GM19351 (cell line): ENCODE measurements around the gene ANKMY1.

Experiments
- ATAC-seq: cut with Tn5 transposase; IDR thresholded peaks from one replicate; pipeline ENCODE4 v1.9.1; 2021; ENCODE audit warnings: mild to moderate bottlenecking, moderate library complexity; ENCODE audit not compliant: unreplicated experiment

Gene ANKMY1

GRCh38 chr2:240557808-240558207, at the start of gene ANKMY1:
ANKMY1 (minus strand) TSS chr2:240557988; CDS start chr2:240557335, 653 bp downstream.
- ATAC-seq: no peak

- no peak for ATAC-seq
These were observed 48.3 kb upstream of the ANKMY1 start for GRCh38 chr2:240605867-240606743.

GRCh38 chr2:240604939-240605716, 47.3 kb upstream of the ANKMY1 start:
- ATAC-seq: no peak

GRCh38 chr2:240604291-240604938, 46.6 kb upstream of the ANKMY1 start:
- no peak for ATAC-seq

GRCh38 chr2:240603846-240604245, 46.1 kb upstream of the ANKMY1 start:
- no peak for ATAC-seq

- ATAC-seq: no peak
These were observed 45.5 kb upstream of the ANKMY1 start for GRCh38 chr2:240603081-240603835.

- ATAC-seq: no peak
These were observed 44.7 kb upstream of the ANKMY1 start for GRCh38 chr2:240602266-240603050.

GRCh38 chr2:240601831-240602160, 44.0 kb upstream of the ANKMY1 start:
- no peak for ATAC-seq

- ATAC-seq: no peak
These were observed 43.5 kb upstream of the ANKMY1 start for GRCh38 chr2:240601061-240601830.

GRCh38 chr2:240600451-240600961, 42.7 kb upstream of the ANKMY1 start:
- no peak for ATAC-seq

- ATAC-seq: no peak
These were observed 41.4 kb upstream of the ANKMY1 start for GRCh38 chr2:240599141-240599583.

GRCh38 chr2:240598311-240598911, 40.6 kb upstream of the ANKMY1 start:
- no peak for ATAC-seq

GRCh38 chr2:240597419-240598181, 39.8 kb upstream of the ANKMY1 start:
- ATAC-seq: no peak

- no peak for ATAC-seq
These were observed 39.2 kb upstream of the ANKMY1 start for GRCh38 chr2:240597054-240597418.

- ATAC-seq: no peak
These were observed 38.7 kb upstream of the ANKMY1 start for GRCh38 chr2:240596491-240596931.

- no peak for ATAC-seq
These were observed 38.3 kb upstream of the ANKMY1 start for GRCh38 chr2:240596080-240596460.

GRCh38 chr2:240595381-240596079, 37.7 kb upstream of the ANKMY1 start:
- no peak for ATAC-seq
